ENCODE results near the gene CNTN3. TPM values are rescaled to one million over a fixed set of nuclear protein-coding genes. Genes with fewer than 3 reads are reported as not detected.
A peak's percentile ranks its signal among the peaks of the same experiment; 100 is the strongest.

CNTN3 gene
- total and polyA plus RNA-seq, 2 experiments from 2014 or later = 4.1 to 12.1 TPM

DNA sequence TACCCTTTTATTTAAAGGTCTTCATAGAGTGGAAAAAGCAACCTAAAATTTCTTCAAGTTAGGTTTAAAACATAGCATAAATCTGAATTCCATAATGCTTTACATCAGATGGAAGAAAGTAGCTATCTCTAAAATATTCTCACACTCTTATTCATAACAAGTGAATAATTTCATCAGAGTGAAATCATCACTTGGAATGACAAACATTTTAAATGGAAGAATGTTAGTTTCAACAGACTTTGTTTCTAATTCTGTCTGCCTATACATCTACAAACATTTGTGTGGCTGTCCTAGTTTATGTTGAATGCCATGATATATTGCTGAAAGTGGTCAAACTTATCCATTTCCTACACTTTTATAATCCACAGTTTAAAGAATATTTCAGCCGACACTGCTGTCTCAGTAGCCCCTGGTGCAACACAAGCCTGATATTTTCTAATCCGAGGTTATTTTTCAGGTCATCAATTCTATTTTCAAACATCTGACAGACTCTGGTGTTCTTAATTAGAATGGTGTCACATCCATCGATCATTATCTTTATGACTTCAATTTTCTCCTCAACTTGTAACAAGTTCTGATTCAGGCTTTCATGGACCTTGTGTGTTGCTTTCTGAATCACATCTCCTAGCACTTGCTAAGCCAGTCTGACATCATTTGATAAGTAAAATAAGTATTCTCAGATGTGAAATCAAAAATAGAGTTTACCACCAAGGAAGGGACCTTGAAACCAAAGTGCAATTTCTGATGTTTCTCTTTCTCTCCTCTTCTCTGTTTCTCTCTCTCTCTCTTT lies 17.1 kb upstream of the CNTN3 start:
- Histone ChIP-seq H3K36me3 (replicated peaks; ENCODE audit: insufficient read depth, low read depth) (no peaks in the 10 kb centered on the region), H3K4me3 (no peak overlapping the region), H3K9me3 (ENCODE audit: low read depth) (no peaks in the 10 kb centered on the region), H3K4me1 (ENCODE audit: insufficient read depth) (no peaks in the 10 kb centered on the region), H3K27me3 (no peaks in the 10 kb centered on the region), H3K79me2 (no peaks in the 10 kb centered on the region), H3K9me2 (replicated peaks; ENCODE audit: insufficient read depth) (no peaks in the 10 kb centered on the region), H2AFZ (no peak overlapping the region), H3K4me2 (no peak overlapping the region), H3K27ac (no peak overlapping the region), H4K20me1 (ENCODE audit: insufficient read depth, poor library complexity, severe bottlenecking) (no peaks in the 10 kb centered on the region)
- 66% methylated on average over 3 of the region's 3 CpGs for WGBS (ENCODE audit: low lambda C conversion rate, missing lambda C conversion rate)
- no peak for TF ChIP-seq CTCF (IDR thresholded peaks at IDR 0.05; ENCODE audit: poor library complexity)
- DNase-seq (ENCODE audit: low spot score) = no peak

DNA sequence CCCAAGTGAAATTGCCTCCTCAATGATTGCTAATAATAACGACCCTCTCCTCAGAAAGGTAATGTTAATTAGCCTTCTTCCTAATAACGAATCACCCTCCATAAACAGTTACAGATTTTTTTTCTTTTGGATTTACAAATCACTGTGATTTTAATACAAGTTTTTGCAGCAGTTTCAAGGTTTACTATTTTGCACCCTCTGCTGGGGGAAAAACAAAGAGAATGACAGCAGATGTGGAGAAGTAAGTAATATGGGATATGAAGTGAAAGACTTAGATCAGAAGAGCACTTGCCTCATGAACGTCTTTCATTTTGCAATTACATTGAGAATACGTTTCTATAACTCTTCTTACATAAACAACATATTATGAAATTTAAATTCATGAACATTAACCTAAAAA lies 16.1 kb upstream of the CNTN3 start:
- Histone ChIP-seq H3K4me2 (no peak overlapping the region), H3K79me2 (no peaks in the 10 kb centered on the region), H3K9me3 (ENCODE audit: low read depth) (no peaks in the 10 kb centered on the region), H3K27me3 (no peaks in the 10 kb centered on the region), H3K27ac (no peak overlapping the region), H2AFZ (no peak overlapping the region), H4K20me1 (ENCODE audit: insufficient read depth, poor library complexity, severe bottlenecking) (no peaks in the 10 kb centered on the region), H3K9me2 (replicated peaks; ENCODE audit: insufficient read depth) (no peaks in the 10 kb centered on the region), H3K4me1 (ENCODE audit: insufficient read depth) (no peaks in the 10 kb centered on the region), H3K4me3 (no peak overlapping the region), H3K36me3 (replicated peaks; ENCODE audit: insufficient read depth, low read depth) (no peaks in the 10 kb centered on the region)
- 53% methylated on average over 4 of the region's 4 CpGs for WGBS (ENCODE audit: low lambda C conversion rate, missing lambda C conversion rate)
- no peak for TF ChIP-seq EZH2phosphoT487 (IDR thresholded peaks at IDR 0.05; ENCODE audit: low read depth, severe bottlenecking, unreplicated experiment)
- peak; percentile 61 for TF ChIP-seq CTCF (IDR thresholded peaks at IDR 0.05; ENCODE audit: poor library complexity)
- no peak for TF ChIP-seq EZH2 (IDR thresholded peaks at IDR 0.05; ENCODE audit: borderline replicate concordance)
- DNase-seq (ENCODE audit: low spot score) = peak; percentile 20

DNA sequence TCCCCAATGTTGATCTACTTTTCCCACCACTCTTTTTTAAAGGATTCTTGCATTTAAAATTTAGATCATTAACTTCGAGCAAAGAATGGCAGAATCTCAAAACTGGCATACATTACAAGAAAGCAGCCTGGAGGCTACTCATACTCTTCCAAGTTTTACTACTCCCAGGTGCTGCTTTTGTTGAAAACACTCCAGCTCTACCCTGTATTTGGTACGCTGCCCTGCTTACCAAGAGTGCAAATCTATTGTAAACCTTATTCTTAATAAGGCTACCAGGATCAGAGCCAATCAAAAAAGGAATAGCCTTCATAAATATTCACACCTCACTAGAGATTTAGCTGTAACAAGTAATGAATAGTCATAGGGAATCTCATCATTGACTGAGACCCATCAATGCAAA lies 11.6 kb upstream of the CNTN3 start:
- H2AFZ ChIP-seq = no peak overlapping the region
- H3K36me3 ChIP-seq (replicated peaks; ENCODE audit: insufficient read depth, low read depth) = no peaks in the 10 kb centered on the region
- no peaks in the 10 kb centered on the region for H3K4me1 ChIP-seq (ENCODE audit: insufficient read depth)
- no peak overlapping the region for H3K4me2 ChIP-seq
- H3K4me3 ChIP-seq = no peak overlapping the region
- TF ChIP-seq EZH2 (IDR thresholded peaks at IDR 0.05; ENCODE audit: borderline replicate concordance) (no peak), EZH2phosphoT487 (IDR thresholded peaks at IDR 0.05; ENCODE audit: low read depth, severe bottlenecking, unreplicated experiment) (no peak), CTCF (IDR thresholded peaks at IDR 0.05; ENCODE audit: poor library complexity) (no peak)
- no peaks in the 10 kb centered on the region for H3K9me3 ChIP-seq (ENCODE audit: low read depth)
- H3K27ac ChIP-seq = no peak overlapping the region
- WGBS (ENCODE audit: low lambda C conversion rate, missing lambda C conversion rate) = 69% methylated on average over 2 of the region's 2 CpGs
- DNase-seq (ENCODE audit: low spot score) = no peak
- H3K9me2 ChIP-seq (replicated peaks; ENCODE audit: insufficient read depth) = no peaks in the 10 kb centered on the region
- H3K27me3 ChIP-seq = no peaks in the 10 kb centered on the region
- no peaks in the 10 kb centered on the region for H3K79me2 ChIP-seq
- H4K20me1 ChIP-seq (ENCODE audit: insufficient read depth, poor library complexity, severe bottlenecking) = no peaks in the 10 kb centered on the region
